Nephron (organoid): ENCODE results near the gene SRMS.
A peak's percentile ranks its signal among the peaks of the same experiment; 100 is the strongest.

Source experiments
- H3K27ac Mint-ChIP-seq, 3 experiments: 2 replicates each; pipeline ENCODE4 v1.8.0; 2020; ENCODE audit warnings: mixed read lengths in 3 of 3, mild to moderate bottlenecking in 2 of 3, moderate library complexity in 1 of 3
- H3K27me3 Mint-ChIP-seq: 2 replicates; pipeline ENCODE4 v1.8.0; 2021; ENCODE audit warnings: low read depth, mild to moderate bottlenecking, moderate library complexity, mixed read lengths
- H3K36me3 Mint-ChIP-seq: 2 replicates; pipeline ENCODE4 v1.8.0; 2020; ENCODE audit warnings: low read depth, mixed read lengths
- H3K4me1 Mint-ChIP-seq: 2 replicates; pipeline ENCODE4 v1.8.0; 2020; ENCODE audit warnings: mixed read lengths
- H3K4me3 Mint-ChIP-seq, 3 experiments: 2 replicates each; pipeline ENCODE4 v1.8.0; 2020; ENCODE audit warnings: mild to moderate bottlenecking in 3 of 3, mixed read lengths in 3 of 3, moderate library complexity in 2 of 3
- H3K9me3 Mint-ChIP-seq: 2 replicates; pipeline ENCODE4 v1.8.0; 2020; ENCODE audit warnings: mixed read lengths
- CTCF ChIP-seq, 3 experiments: fragments of 200-600 bp; sonication (generic); IDR thresholded peaks; one replicate each; pipeline ENCODE4 v1.5.0; 2021; ENCODE audit warnings: antibody characterized with exemption in 3 of 3; ENCODE audit not compliant: unreplicated experiment in 3 of 3

SRMS gene

DNA sequence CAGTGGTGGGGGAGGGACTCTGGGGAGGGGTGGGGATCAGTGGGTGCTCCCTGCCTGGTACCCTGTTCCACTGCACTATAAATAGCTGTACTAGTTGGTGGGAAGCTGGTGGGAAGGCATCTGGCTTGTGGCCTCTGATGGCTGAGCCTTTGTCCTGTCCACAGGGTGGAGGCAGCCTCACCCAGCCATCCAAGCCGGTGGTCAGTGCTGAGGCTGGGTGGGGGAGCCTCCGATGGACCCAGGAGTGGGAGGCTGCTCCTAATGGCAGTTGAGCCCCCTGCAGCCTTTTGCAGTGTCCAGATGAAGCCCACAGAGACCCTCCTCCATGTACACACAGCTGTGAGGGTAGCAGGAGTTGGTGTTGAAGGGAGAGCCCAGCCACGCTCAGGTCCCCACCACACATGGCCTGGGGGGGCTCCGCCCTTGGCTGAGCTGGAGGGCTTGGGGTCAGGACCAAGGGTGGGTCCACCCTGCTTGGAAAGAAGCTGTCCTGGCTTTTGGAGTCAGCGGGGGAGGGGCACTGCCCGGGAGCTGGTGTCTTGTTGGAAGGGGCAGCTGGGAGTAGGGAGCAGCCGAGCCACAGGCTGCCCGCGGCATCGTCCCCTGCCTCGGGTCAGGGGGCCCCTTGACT lies 24.5 kb downstream of the SRMS start:
- peak overlapping the region; percentile 79 to 91 (median 81) for H3K4me3 Mint-ChIP-seq
- H3K36me3 Mint-ChIP-seq = peaks cover 13% of the 10 kb centered on the region
- TF ChIP-seq CTCF (IDR thresholded peaks at IDR 0.05; ENCODE audit: unreplicated experiment in 3 of 3) = no peak
- H3K27ac Mint-ChIP-seq = no peak overlapping the region
- H3K9me3 Mint-ChIP-seq = no peaks in the 10 kb centered on the region
- H3K4me1 Mint-ChIP-seq = peaks cover 12% of the 10 kb centered on the region
- H3K27me3 Mint-ChIP-seq = peaks cover 3% of the 10 kb centered on the region

DNA sequence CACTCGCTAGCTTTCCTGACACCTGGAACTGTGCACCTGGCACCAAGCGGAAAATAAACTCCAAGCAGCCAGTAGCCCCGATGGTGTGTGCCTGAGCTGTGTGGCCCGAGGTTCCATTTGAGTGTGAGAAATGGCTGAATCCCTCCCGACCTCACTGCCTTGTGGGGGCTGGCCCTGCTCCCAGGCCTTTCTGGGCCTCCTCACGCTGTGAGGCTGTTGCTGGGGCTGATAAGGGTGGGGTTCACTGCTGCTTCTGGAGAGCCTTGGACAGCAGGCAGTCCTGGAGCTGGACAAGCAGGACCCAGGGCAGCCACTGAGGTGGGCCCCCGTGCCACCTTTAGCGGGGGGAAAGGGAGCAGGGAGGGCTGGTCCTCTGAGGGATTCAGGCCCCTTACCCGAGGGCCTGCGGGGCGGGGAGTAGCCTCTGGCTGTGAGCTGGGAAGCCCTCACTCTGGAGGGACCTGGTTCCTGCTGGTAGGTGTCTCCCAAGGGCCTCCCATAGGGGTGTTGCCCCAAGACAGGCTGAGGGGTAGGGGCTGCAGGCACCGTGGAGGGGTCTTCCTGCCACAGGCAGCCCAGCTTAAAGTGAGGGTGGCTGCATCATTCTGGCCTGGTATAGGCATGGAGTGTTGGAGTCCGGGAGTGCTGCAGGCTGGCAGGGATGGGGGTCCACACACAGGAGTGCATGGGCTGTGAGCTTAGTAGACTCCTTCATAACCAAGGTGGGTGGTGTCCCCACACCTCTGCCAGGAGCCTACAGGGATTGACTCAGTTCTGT lies 25.3 kb downstream of the SRMS start:
- peaks cover 13% of the 10 kb centered on the region for H3K36me3 Mint-ChIP-seq
- TF ChIP-seq CTCF (IDR thresholded peaks at IDR 0.05; ENCODE audit: unreplicated experiment in 3 of 3) = no peak
- H3K27me3 Mint-ChIP-seq = peaks cover 4% of the 10 kb centered on the region
- H3K4me1 Mint-ChIP-seq = peaks cover 12% of the 10 kb centered on the region
- no peaks in the 10 kb centered on the region for H3K9me3 Mint-ChIP-seq
- no peak overlapping the region for H3K27ac Mint-ChIP-seq
- H3K4me3 Mint-ChIP-seq = peak overlapping the region; percentile 79 to 91 (median 81)

DNA sequence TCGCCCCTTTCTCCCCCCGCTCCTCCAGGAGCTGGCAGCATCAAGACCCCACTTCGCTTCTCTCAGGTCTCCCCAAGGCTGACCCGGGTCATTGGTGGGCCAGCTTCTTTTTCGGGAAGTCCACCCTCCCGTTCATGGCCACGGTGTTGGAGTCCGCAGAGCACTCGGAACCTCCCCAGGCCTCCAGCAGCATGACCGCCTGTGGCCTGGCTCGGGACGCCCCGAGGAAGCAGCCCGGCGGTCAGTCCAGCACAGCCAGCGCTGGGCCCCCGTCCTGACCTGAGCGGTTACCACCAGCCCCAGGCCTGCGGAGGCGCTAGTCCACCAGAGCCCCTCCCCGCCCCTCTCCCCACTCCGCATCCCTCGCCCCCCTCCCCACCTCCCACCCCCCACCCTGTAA lies 25.9 kb downstream of the SRMS start:
- Mint-ChIP-seq H3K36me3 (peaks cover 13% of the 10 kb centered on the region), H3K27ac (peak overlapping the region in 2 of 3 experiments; percentile 48 to 60), H3K4me3 (peak overlapping the region; percentile 90 to 92 (median 91)), H3K4me1 (peaks cover 12% of the 10 kb centered on the region), H3K9me3 (no peaks in the 10 kb centered on the region), H3K27me3 (peaks cover 4% of the 10 kb centered on the region)
- TF ChIP-seq CTCF (IDR thresholded peaks at IDR 0.05; ENCODE audit: unreplicated experiment in 3 of 3) = no peak

DNA sequence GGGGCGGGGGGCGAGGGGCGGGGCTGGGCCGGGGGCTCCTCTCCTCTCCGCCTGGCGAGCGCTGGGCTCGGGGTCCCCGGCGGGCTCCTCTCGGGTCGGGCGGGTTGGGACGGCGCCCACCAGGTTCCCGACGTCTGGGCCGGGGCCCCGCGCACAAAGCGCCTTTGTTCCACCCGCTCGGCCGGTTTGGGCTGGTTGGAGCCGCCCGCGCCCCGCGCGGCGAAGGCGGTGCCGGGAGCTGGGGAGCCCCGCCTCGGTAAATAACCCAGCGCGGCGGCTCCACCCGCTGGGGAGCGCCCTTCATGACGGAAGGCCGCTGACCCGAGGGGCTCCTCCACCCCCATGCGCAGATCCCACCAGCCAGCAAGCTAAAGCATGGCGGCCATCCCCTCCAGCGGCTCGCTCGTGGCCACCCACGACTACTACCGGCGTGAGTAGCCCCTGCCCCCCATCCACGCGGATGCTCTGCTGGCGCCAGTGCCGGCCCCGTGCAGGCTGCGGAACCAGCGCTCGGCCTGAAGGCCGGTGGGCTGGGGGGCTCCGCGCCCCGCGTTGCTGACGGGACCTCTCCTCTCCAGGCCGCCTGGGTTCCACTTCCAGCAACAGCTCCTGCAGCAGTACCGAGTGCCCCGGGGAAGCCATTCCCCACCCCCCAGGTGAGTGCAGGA lies 26.5 kb downstream of the SRMS start:
- Mint-ChIP-seq H3K27me3 (peaks cover 4% of the 10 kb centered on the region), H3K9me3 (no peaks in the 10 kb centered on the region), H3K36me3 (peaks cover 13% of the 10 kb centered on the region), H3K4me1 (peaks cover 12% of the 10 kb centered on the region), H3K27ac (peak overlapping the region in 2 of 3 experiments; percentile 48 to 60), H3K4me3 (peak overlapping the region; percentile 90 to 92 (median 91))
- TF ChIP-seq CTCF (IDR thresholded peaks at IDR 0.05; ENCODE audit: unreplicated experiment in 3 of 3) = no peak

- peak within 1 kb of the TSS; percentile 90 to 92 (median 91) for H3K4me3 Mint-ChIP-seq
- H3K9me3 Mint-ChIP-seq = no peaks in the 10 kb centered on the region
- no peak for TF ChIP-seq CTCF (IDR thresholded peaks at IDR 0.05; ENCODE audit: unreplicated experiment in 3 of 3)
- H3K4me1 Mint-ChIP-seq = peaks cover 12% of the 10 kb centered on the region
- peak within 1 kb of the TSS in 2 of 3 experiments; percentile 48 to 60 for H3K27ac Mint-ChIP-seq
- H3K36me3 Mint-ChIP-seq = peaks cover 13% of the 10 kb centered on the region
- peaks cover 8% of the 10 kb centered on the region for H3K27me3 Mint-ChIP-seq
Observed at GRCh38 chr20:63520504-63520933, 27.0 kb downstream of the SRMS start, which contains the start of gene PPDPF. Gene PPDPF, plus strand, starts transcription at chr20:63520765. Its CDS starts 544 bp downstream, at chr20:63521309.
